H1 (cell line): ENCODE results near the gene RNU4-1. TPM values are rescaled to one million over a fixed set of nuclear protein-coding genes. Genes with fewer than 3 reads are reported as not detected.

Experiments
- CHD2 ChIP-seq: IDR thresholded peaks from 2 replicates; pipeline ENCODE4 v1.6.1; 2012; ENCODE audit warnings: low read length, improper control_type of control experiment
- EZH2 ChIP-seq: fragments of 200-600 bp; sonication (generic); IDR thresholded peaks from 2 replicates; pipeline ENCODE4 v1.7.1; 2012; ENCODE audit warnings: low read depth, mild to moderate bottlenecking, moderate library complexity, low read length, inconsistent platforms; ENCODE audit not compliant: severe bottlenecking
- KDM5A ChIP-seq: fragments of 200-600 bp; IDR thresholded peaks from 2 replicates; pipeline ENCODE4 v1.7.1; 2012; ENCODE audit warnings: mild to moderate bottlenecking, low read length, inconsistent platforms, mixed read lengths
- TAF7 ChIP-seq: optimal IDR thresholded peaks from 2 replicates; pipeline ENCODE3; 2011; ENCODE audit warnings: low read depth, mild to moderate bottlenecking, inconsistent platforms, low read length, moderate library complexity, borderline replicate concordance
- polyA plus RNA-seq, 7 experiments: library from polyadenylated mRNA; depleted of rRNA in 3 of 7; stranded (reverse) in 5 of 7; unstranded in 2 of 7; fragments of >200 nt in 5 of 7; fragments of 200-250 nt in 2 of 7; gene quantifications; 1 replicate in 5 of 7; 2 replicates in 1 of 7; 4 replicates in 1 of 7; pipeline versions ENCODE4 v1.2.1 to v1.2.3, GENCODE V29; 2011 to 2013; ENCODE audit warnings: missing spikeins in 2 of 7, mixed read lengths in 2 of 7
- total RNA-seq: library from RNA; stranded (reverse); fragmentation: NEBNext Ultra II Directional; extraction: Animal tissue kit (Norgen Biotek cat#: 25700); gene quantifications from 2 replicates; pipeline ENCODE4 v1.2.1, GENCODE V29; 2021

The RNU4-1 gene
- total and polyA plus RNA-seq, 2 of the 8 experiments (the other 6 are each of a cell fraction or from before 2014, with no cell fraction given) = under 0.01 to 1,424 TPM

DNA sequence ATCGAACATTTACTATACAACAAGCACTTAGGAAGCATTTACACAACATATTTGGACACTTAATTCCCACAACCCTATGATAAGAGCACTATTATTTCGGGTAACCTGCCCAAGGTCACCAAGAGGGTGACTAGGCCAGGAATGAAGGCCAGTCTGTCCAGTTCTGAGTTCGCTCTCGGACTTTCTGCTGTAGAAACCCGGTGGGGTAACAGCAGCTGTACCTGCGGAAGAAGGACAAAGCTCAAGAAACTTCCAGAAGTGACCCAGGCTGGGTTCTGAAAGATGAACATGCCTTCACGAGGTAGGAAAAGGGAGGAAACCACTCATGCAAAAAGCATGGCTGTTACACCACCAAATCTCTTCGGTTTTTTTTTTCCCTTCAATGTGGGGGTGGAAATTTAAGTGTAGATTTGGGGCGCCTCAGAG lies 23.8 kb upstream of the RNU4-1 start (continued):
- TF ChIP-seq CHD2 (no peak), EZH2 (no peak), TAF7 (no peak), KDM5A (no peak)
- TF ChIP-seq, all 59 proteins: peak for 0
